Esophagus muscularis mucosa (tissue), 4 donors: Measurements from ENCODE around the gene DYNLT3. TPM values are rescaled to one million over a fixed set of nuclear protein-coding genes. Genes with fewer than 3 reads are reported as not detected.

Experiments used
- DNase-seq: peaks from one replicate; pipeline ENCODE4 v3.0.0-alpha.2; 2017; ENCODE audit errors: extremely low spot score
- H3K27ac ChIP-seq, 4 donors: fragments of 200-600 bp; sonication (generic); replicated peaks in 1 of 4; 1 replicate in 3 of 4; 2 replicates in 1 of 4; pipeline ENCODE4 v1.5.1; 2016 to 2019; ENCODE audit warnings: mild to moderate bottlenecking in 1 of 4
- H3K27me3 ChIP-seq, 4 donors: fragments of 200-600 bp; sonication (generic); one replicate each; pipeline versions ENCODE4 v1.5.1 to v1.6.0; 2016 to 2019
- H3K36me3 ChIP-seq, 4 donors: fragments of 200-600 bp; sonication (generic); one replicate each; pipeline ENCODE4 v1.5.1; 2016 to 2019
- H3K4me1 ChIP-seq, 4 donors: fragments of 200-600 bp; sonication (generic); one replicate each; pipeline ENCODE4 v1.5.1; 2016 to 2019
- H3K4me3 ChIP-seq, 4 donors: fragments of 200-600 bp; sonication (generic); 1 replicate in 2 of 4; 2 replicates in 2 of 4; pipeline ENCODE4 v1.5.1; 2016 to 2019; ENCODE audit warnings: mild to moderate bottlenecking in 4 of 4, moderate library complexity in 1 of 4
- H3K9me3 ChIP-seq, 4 donors: fragments of 200-600 bp; sonication (generic); 1 replicate in 3 of 4; 2 replicates in 1 of 4; pipeline ENCODE4 v1.5.1; 2016 to 2019
- EP300 ChIP-seq: sonication (generic); formaldehyde crosslinking; IDR thresholded peaks from one replicate; pipeline ENCODE4 v1.6.1; 2017; ENCODE audit warnings: antibody characterized with exemption
- POLR2A ChIP-seq: fragments of 450-650 bp; IDR thresholded peaks from one replicate; pipeline ENCODE4 v1.6.1; 2017; ENCODE audit warnings: antibody characterized with exemption, moderate library complexity, mild to moderate bottlenecking, low read depth
- POLR2AphosphoS5 ChIP-seq, 2 donors: sonication (generic); formaldehyde crosslinking; IDR thresholded peaks; one replicate each; pipeline ENCODE4 v1.6.1; 2017; ENCODE audit warnings: antibody characterized with exemption in 2 of 2
- WGBS: methylation state at CpG from one replicate; pipeline ENCODE4 v1.1.5; 2018; 5-methylcytosine and 5-hydroxymethylcytosine counted together
- intact Hi-C: fragments of 100-400 bp; cut with DNase I; formaldehyde crosslinking; loops from one replicate; pipeline ENCODE4 v1.15.1; 2023
- total RNA-seq, 4 donors: library from RNA; depleted of rRNA; stranded (reverse); fragments of >200 nt; gene quantifications; one replicate each; pipeline versions ENCODE4 v1.1.0 to v1.2.1, GENCODE V29; 2016
- TF ChIP-seq, protein P1 (sequence below), 3 experiments: fragments of 200-600 bp in 2 of 3; fragments of 450-650 bp in 1 of 3; sonication (generic) in 2 of 3; IDR thresholded peaks; one replicate each; pipeline ENCODE4 v1.5.1; 2017 to 2019; ENCODE audit warnings: antibody characterized with exemption in 3 of 3, mild to moderate bottlenecking in 2 of 3, moderate library complexity in 1 of 3

The DYNLT3 gene
- 10 to 100 TPM; 37.7 to 55.7 (median 49.9) TPM for total RNA-seq

DNA sequence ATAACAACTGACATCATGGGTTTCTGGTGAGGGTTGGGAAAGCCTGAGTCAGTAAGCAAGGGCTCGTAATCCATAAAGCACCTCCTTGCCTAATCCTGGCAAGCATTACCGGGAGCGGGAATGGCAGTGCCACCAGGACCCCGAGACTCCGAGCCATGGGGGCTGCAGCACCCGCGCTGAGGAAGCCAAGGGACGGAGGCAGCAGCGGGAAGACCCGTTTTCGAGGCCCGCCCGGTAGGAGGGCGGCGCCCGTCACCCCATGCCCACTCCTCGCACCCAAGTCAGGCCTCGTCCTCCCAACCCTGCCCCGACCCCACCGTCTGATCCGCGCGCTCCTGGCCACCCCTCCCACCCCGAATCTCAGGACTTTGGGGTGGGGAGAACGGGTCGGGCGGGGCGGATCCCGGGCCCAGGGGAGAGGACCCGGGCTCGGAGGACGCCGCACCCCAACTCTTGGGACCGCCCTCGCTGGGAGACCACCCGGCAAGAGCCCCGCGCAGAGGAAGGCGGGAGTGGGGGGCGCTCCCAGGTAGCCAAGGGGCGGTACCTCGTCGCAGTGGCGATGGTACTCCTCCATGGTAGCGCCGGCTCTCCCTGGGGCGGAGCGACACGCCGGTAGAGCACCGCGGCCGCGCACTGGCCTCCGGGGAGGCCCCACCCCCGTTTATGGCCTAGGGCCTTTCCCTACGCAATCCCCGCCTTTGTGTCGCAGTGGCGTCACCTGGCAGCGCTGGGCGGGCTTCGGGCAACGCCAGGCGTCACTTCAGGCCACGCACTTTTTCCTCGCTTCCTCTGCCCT lies at the start of gene DYNLT3:
Gene DYNLT3, minus strand, starts transcription at position 638 of the 799 bp plus-strand sequence. Its CDS starts 61 bp downstream, at position 577.
- Histone ChIP-seq H3K4me3 (peak within 1 kb of the TSS; percentile 69 to 80 (median 73)), H3K9me3 (no peaks in the 10 kb centered on the region), H3K4me1 (peaks cover 0 to 7% (median 0%) of the 10 kb centered on the region in 4 donors), H3K27ac (peak within 1 kb of the TSS; percentile 85 to 92 (median 88)), H3K36me3 (no peaks in the 10 kb centered on the region), H3K27me3 (no peaks in the 10 kb centered on the region)
- DNase-seq = peak; percentile 92
- TF ChIP-seq, protein P1, sequence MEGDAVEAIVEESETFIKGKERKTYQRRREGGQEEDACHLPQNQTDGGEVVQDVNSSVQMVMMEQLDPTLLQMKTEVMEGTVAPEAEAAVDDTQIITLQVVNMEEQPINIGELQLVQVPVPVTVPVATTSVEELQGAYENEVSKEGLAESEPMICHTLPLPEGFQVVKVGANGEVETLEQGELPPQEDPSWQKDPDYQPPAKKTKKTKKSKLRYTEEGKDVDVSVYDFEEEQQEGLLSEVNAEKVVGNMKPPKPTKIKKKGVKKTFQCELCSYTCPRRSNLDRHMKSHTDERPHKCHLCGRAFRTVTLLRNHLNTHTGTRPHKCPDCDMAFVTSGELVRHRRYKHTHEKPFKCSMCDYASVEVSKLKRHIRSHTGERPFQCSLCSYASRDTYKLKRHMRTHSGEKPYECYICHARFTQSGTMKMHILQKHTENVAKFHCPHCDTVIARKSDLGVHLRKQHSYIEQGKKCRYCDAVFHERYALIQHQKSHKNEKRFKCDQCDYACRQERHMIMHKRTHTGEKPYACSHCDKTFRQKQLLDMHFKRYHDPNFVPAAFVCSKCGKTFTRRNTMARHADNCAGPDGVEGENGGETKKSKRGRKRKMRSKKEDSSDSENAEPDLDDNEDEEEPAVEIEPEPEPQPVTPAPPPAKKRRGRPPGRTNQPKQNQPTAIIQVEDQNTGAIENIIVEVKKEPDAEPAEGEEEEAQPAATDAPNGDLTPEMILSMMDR (IDR thresholded peaks at IDR 0.05) = no peak
- peak; percentile 66 for TF ChIP-seq POLR2A
- TF ChIP-seq POLR2AphosphoS5 (IDR thresholded peaks at IDR 0.05) = peak; percentile 86 to 96
- TF ChIP-seq EP300 = no peak
- WGBS = 43% methylated on average over 46 of the region's 67 CpGs
- intact Hi-C loops = no loop called here

GRCh38 chrX:37896511-37896890 lies 49.1 kb upstream of the DYNLT3 start:
- Histone ChIP-seq H3K27me3 (no peaks in the 10 kb centered on the region), H3K27ac (no peak overlapping the region), H3K4me1 (no peaks in the 10 kb centered on the region), H3K9me3 (no peaks in the 10 kb centered on the region), H3K4me3 (no peak overlapping the region), H3K36me3 (no peaks in the 10 kb centered on the region)
- WGBS = 25% methylated on average over 1 of the region's 1 CpG
- intact Hi-C loops = no loop called here
- TF ChIP-seq POLR2A (no peak), EP300 (no peak), POLR2AphosphoS5 (IDR thresholded peaks at IDR 0.05) (no peak)
- TF ChIP-seq, protein P1 (IDR thresholded peaks at IDR 0.05) = no peak
- no peak for DNase-seq

GRCh38 chrX:37895795-37896510 lies 48.6 kb upstream of the DYNLT3 start:
- TF ChIP-seq, protein P1 (IDR thresholded peaks at IDR 0.05) = no peak
- TF ChIP-seq POLR2A (no peak), EP300 (no peak), POLR2AphosphoS5 (IDR thresholded peaks at IDR 0.05) (no peak)
- H3K27ac ChIP-seq = no peak overlapping the region
- intact Hi-C loops = no loop called here
- no peaks in the 10 kb centered on the region for H3K9me3 ChIP-seq
- DNase-seq = no peak
- H3K36me3 ChIP-seq = no peaks in the 10 kb centered on the region
- no peaks in the 10 kb centered on the region for H3K27me3 ChIP-seq
- no peaks in the 10 kb centered on the region for H3K4me1 ChIP-seq
- no peak overlapping the region for H3K4me3 ChIP-seq

DNA sequence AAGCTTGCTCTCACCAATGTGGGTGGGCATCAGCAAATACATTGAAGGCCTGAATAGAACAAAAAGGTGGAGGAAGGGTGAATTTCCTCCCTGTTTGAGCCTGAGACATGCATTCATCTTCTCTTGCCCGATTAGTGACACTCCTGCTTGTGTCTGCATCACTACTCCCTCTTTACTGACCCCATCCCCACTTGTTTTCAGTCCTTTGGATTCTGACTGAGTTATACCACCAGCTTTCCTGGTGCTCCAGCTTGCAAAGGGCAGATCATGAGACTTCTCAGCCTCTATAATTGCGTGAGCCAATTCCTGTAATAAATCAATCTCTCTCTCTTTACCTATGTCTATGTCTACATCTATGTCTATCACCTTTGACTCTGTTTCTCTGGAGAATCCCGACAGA lies 47.4 kb upstream of the DYNLT3 start:
- Histone ChIP-seq H3K9me3 (no peaks in the 10 kb centered on the region), H3K4me3 (no peak overlapping the region), H3K36me3 (no peaks in the 10 kb centered on the region), H3K4me1 (no peaks in the 10 kb centered on the region), H3K27me3 (no peaks in the 10 kb centered on the region), H3K27ac (no peak overlapping the region)
- no peak for DNase-seq
- 44% methylated on average over 3 of the region's 3 CpGs for WGBS
- TF ChIP-seq POLR2A (no peak), POLR2AphosphoS5 (IDR thresholded peaks at IDR 0.05) (no peak), EP300 (no peak)
- TF ChIP-seq, protein P1 (IDR thresholded peaks at IDR 0.05) = no peak
- intact Hi-C loops = no loop called here
